OCI-LY3 (cell line): ENCODE measurements around the gene FRMD4A.

Source experiments
- H2AFZ ChIP-seq: fragments of 200-600, 300-600 bp; shearing (Covaris generic); 2 replicates; pipeline ENCODE4 v1.6.0; 2014; ENCODE audit warnings: antibody characterized with exemption, low read depth, low read length
- H3K27ac ChIP-seq: fragments of 200-600, 300-600 bp; sonication (generic); 2 replicates; pipeline ENCODE4 v1.5.1; 2014; ENCODE audit warnings: mild to moderate bottlenecking, low read length, moderate library complexity, mixed read lengths
- H3K27me3 ChIP-seq: fragments of 200-600, 300-600 bp; sonication (generic); 2 replicates; pipeline ENCODE4 v1.6.1; 2014; ENCODE audit warnings: low read depth, low read length, mixed read lengths
- H3K36me3 ChIP-seq: fragments of 200-600, 300-600 bp; sonication (generic); replicated peaks from 2 replicates; pipeline ENCODE3; 2014; ENCODE audit warnings: low read depth, low read length, mixed read lengths
- H3K4me1 ChIP-seq: fragments of 300-600, 200-600 bp; sonication (generic); 2 replicates; pipeline ENCODE4 v1.6.1; 2014; ENCODE audit warnings: low read length, mixed read lengths
- H3K4me2 ChIP-seq: fragments of 200-600, 300-600 bp; sonication (generic); 2 replicates; pipeline ENCODE4 v1.6.1; 2014; ENCODE audit warnings: low read length, mixed read lengths
- H3K4me3 ChIP-seq: fragments of 300-600, 200-600 bp; sonication (generic); 2 replicates; pipeline ENCODE4 v1.5.1; 2014; ENCODE audit warnings: antibody characterized with exemption, mild to moderate bottlenecking, low read length, moderate library complexity
- H3K79me2 ChIP-seq: fragments of 300-600, 200-600 bp; shearing (Covaris generic); 2 replicates; pipeline ENCODE4 v1.6.1; 2014; ENCODE audit warnings: mild to moderate bottlenecking, low read length, mixed read lengths
- H3K9ac ChIP-seq: fragments of 300-600, 200-600 bp; shearing (Covaris generic); 2 replicates; pipeline ENCODE4 v1.6.0; 2014; ENCODE audit warnings: mild to moderate bottlenecking, low read length, moderate library complexity
- H3K9me3 ChIP-seq: fragments of 200-600, 300-600 bp; shearing (Covaris generic); 2 replicates; pipeline ENCODE4 v1.6.1; 2014; ENCODE audit warnings: low read length, mixed read lengths; ENCODE audit not compliant: insufficient read depth
- H4K20me1 ChIP-seq: fragments of 200-600, 300-600 bp; sonication (generic); 2 replicates; pipeline ENCODE4 v1.6.1; 2016; ENCODE audit warnings: low read length, mixed read lengths; ENCODE audit not compliant: insufficient read depth
- CTCF ChIP-seq: fragments of 200-600, 300-600 bp; sonication (generic); IDR thresholded peaks from 2 replicates; pipeline ENCODE4 v1.5.1; 2014; ENCODE audit warnings: antibody characterized with exemption, low read length, low read depth
- EZH2phosphoT487 ChIP-seq: fragments of 200-600 bp; shearing (Covaris generic); IDR thresholded peaks from 2 replicates; pipeline ENCODE4 v1.6.1; 2018; ENCODE audit warnings: antibody characterized with exemption, mixed run types, low read depth

FRMD4A gene

DNA sequence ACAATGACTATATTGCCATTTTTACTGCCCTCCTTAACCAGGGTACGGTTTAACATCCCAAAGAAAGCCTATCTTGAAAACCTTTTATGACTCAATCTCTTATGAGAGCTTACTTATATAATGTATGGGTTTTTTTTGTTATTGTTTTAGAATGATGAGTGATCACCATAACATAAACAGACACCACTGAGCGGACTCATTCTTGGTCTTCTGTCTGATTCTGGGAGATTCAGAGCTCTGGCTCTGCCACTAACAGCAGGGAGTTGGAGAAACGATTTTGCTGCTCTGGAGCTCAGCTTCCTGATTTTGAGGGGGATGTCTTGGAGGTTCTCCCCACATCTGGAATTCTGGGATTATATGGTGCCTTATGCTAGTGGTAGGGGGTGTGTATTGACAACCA, 244.1 kb downstream of the FRMD4A start:
- Histone ChIP-seq H2AFZ (no peak overlapping the region), H3K27ac (no peak overlapping the region)

GRCh38 chr10:14084875-14085274, 245.8 kb downstream of the FRMD4A start:
- H3K9ac ChIP-seq = no peak overlapping the region

More for the DNA sequence above, 244.1 kb downstream of the FRMD4A start:
- TF ChIP-seq CTCF (no peak), EZH2phosphoT487 (no peak)
- peaks cover 4% of the 10 kb centered on the region; the same call in 1 of the 2 replicates for H3K27me3 ChIP-seq
- H3K4me3 ChIP-seq = no peak overlapping the region
- H3K9ac ChIP-seq = no peak overlapping the region
- H3K79me2 ChIP-seq = no peaks in the 10 kb centered on the region
- H4K20me1 ChIP-seq = no peaks in the 10 kb centered on the region
- H3K4me2 ChIP-seq = no peak overlapping the region
- H3K4me1 ChIP-seq = no peaks in the 10 kb centered on the region
- H3K9me3 ChIP-seq = no peaks in the 10 kb centered on the region
- no peaks in the 10 kb centered on the region for H3K36me3 ChIP-seq

DNA sequence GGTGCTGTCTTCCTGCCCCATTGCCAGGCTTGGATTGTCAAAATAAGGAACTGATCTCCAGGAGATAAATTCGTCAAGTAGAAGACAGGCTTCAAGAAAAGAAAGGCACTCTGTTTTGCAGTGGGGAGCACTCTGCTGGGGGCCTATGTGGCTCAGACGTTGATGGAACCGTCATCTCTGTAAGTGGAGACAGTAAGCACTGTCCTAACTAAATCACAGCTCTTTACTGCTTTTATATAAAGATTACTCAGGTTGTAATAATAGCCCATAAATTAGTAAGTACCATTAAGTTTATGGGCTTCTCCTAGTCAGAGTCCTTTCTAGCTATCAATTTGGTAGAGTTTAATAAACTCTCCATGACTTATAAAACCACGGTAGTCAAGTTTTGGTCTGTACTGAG, 249.9 kb downstream of the FRMD4A start:
- TF ChIP-seq CTCF (no peak), EZH2phosphoT487 (no peak)

More at GRCh38 chr10:14084875-14085274, 245.8 kb downstream of the FRMD4A start:
- Histone ChIP-seq H3K4me1 (no peaks in the 10 kb centered on the region), H3K79me2 (no peaks in the 10 kb centered on the region), H3K4me2 (no peak overlapping the region), H3K27ac (no peak overlapping the region), H3K36me3 (no peaks in the 10 kb centered on the region), H4K20me1 (no peaks in the 10 kb centered on the region), H3K9me3 (no peaks in the 10 kb centered on the region), H2AFZ (no peak overlapping the region), H3K27me3 (peaks cover 5% of the 10 kb centered on the region; the same call in 1 of the 2 replicates), H3K4me3 (no peak overlapping the region)
- no peak for TF ChIP-seq EZH2phosphoT487
- no peak for TF ChIP-seq CTCF

GRCh38 chr10:14077430-14077829, 253.3 kb downstream of the FRMD4A start:
- H3K4me2 ChIP-seq = no peak overlapping the region
- no peaks in the 10 kb centered on the region for H3K36me3 ChIP-seq
- peaks cover 24% of the 10 kb centered on the region; the same call in 1 of the 2 replicates for H3K27me3 ChIP-seq
- no peak overlapping the region for H3K27ac ChIP-seq
- H3K4me1 ChIP-seq = no peaks in the 10 kb centered on the region
- H2AFZ ChIP-seq = no peak overlapping the region
- TF ChIP-seq EZH2phosphoT487 (no peak), CTCF (no peak)
- H3K4me3 ChIP-seq = no peak overlapping the region
- H3K79me2 ChIP-seq = no peaks in the 10 kb centered on the region
- no peaks in the 10 kb centered on the region for H3K9me3 ChIP-seq
- no peaks in the 10 kb centered on the region for H4K20me1 ChIP-seq
- H3K9ac ChIP-seq = no peak overlapping the region

More for the DNA sequence above, 249.9 kb downstream of the FRMD4A start:
- Histone ChIP-seq H3K9me3 (no peaks in the 10 kb centered on the region), H3K79me2 (no peaks in the 10 kb centered on the region), H3K9ac (no peak overlapping the region), H4K20me1 (no peaks in the 10 kb centered on the region), H2AFZ (no peak overlapping the region), H3K36me3 (no peaks in the 10 kb centered on the region), H3K4me3 (no peak overlapping the region), H3K27ac (no peak overlapping the region), H3K4me1 (no peaks in the 10 kb centered on the region), H3K27me3 (peaks cover 27% of the 10 kb centered on the region; the same call in 1 of the 2 replicates), H3K4me2 (no peak overlapping the region)
